ENCODE data around the gene GOLT1A. TPM values are rescaled to one million over a fixed set of nuclear protein-coding genes. Genes with fewer than 3 reads are reported as not detected.

The GOLT1A gene
- total and polyA plus RNA-seq, 2 of the 8 experiments (the other 6 are each of a cell fraction or from before 2014, with no cell fraction given) = 7.5 to 8.5 TPM

GRCh38 chr1:204206121-204206520 is 7.7 kb downstream of the GOLT1A start:
- Histone ChIP-seq H3K4me2 (ENCODE audit: insufficient read depth in 1 of 2, low read depth in 2 of 2, low read length in 2 of 2) (no peak overlapping the region), H3K9me3 (ENCODE audit: insufficient read depth in 2 of 2, low read depth in 1 of 2, low read length in 1 of 2) (no peaks in the 10 kb centered on the region), H4K20me1 (replicated peaks in 1 of 2; ENCODE audit: control insufficient read depth in 1 of 2, insufficient read depth in 2 of 2, low read length in 2 of 2) (peaks cover 0 to 4% of the 10 kb centered on the region in 2 experiments), H3K23ac (ENCODE audit: insufficient read length) (no peak overlapping the region), H2BK12ac (ENCODE audit: low read depth, low read length) (no peak overlapping the region), H2BK20ac (ENCODE audit: low read length) (no peak overlapping the region), H3K9ac (replicated peaks in 1 of 4; ENCODE audit: extremely low read depth in 1 of 4, low read depth in 3 of 4, low read length in 3 of 4) (no peak overlapping the region), H3K36me3 (ENCODE audit: control insufficient read depth in 2 of 4, insufficient read depth in 4 of 4, low read length in 3 of 4) (no peaks in the 10 kb centered on the region), H4K8ac (ENCODE audit: extremely low read depth, insufficient read depth, low read length) (no peak overlapping the region), H2AFZ (ENCODE audit: low read length) (no peak overlapping the region), H3K4me1 (replicated peaks in 1 of 4; ENCODE audit: control insufficient read depth in 3 of 4, insufficient read depth in 4 of 4, low read length in 3 of 4) (peaks cover 0 to 2% (median 2%) of the 10 kb centered on the region in 4 experiments; a peak in 4 of 7 replicates), H3K23me2 (ENCODE audit: low read depth, low read length) (no peaks in the 10 kb centered on the region), H3K18ac (ENCODE audit: extremely low read depth, low read length) (no peak overlapping the region), H3K79me2 (ENCODE audit: control insufficient read depth in 1 of 2, insufficient read depth in 2 of 2, low read length in 2 of 2) (no peaks in the 10 kb centered on the region), H2BK5ac (ENCODE audit: low read depth, low read length) (no peak overlapping the region), H3K14ac (ENCODE audit: insufficient read length) (no peak overlapping the region), H3K56ac (replicated peaks; ENCODE audit: insufficient read length, low read depth, low read length) (no peak overlapping the region), H2BK120ac (replicated peaks; ENCODE audit: low read depth, low read length) (no peak overlapping the region), H4K5ac (ENCODE audit: insufficient read length, low read depth, low read length) (no peak overlapping the region), H3K27ac (ENCODE audit: low read depth, low read length) (no peak overlapping the region), H3K79me1 (ENCODE audit: low read depth, low read length) (peaks cover 3% of the 10 kb centered on the region; the same call in 1 of the 2 replicates), H2BK15ac (ENCODE audit: low read length) (no peak overlapping the region), H4K91ac (replicated peaks; ENCODE audit: insufficient read length, low read length) (no peak overlapping the region), H3K4ac (replicated peaks; ENCODE audit: insufficient read length, low read depth, low read length) (no peak overlapping the region), H3K27me3 (replicated peaks in 1 of 4; ENCODE audit: control insufficient read depth in 3 of 4, extremely low read depth in 1 of 4, insufficient read depth in 3 of 4, low read length in 3 of 4) (no peaks in the 10 kb centered on the region), H3K4me3 (ENCODE audit: extremely low read depth in 1 of 4, insufficient read depth in 2 of 4, low read depth in 3 of 4, low read length in 4 of 4) (no peak overlapping the region), H2AK5ac (ENCODE audit: low read depth, low read length) (no peak overlapping the region)
- ChIA-PET CTCF (ENCODE audit: partially characterized antibody) (interaction anchor here (0.6 to 12.6 kb wide), 31 partner anchors 10 to 335 kb away, joined by 3 to 360 read pairs (median 5); partner anchors contain the start of genes ETNK2, GOLT1A, KISS1 and REN), POLR2A (ENCODE audit: partially characterized antibody) (interaction anchor here (0.7 to 2.0 kb wide), 3 partner anchors 8 to 16 kb away, joined by 3 to 11 read pairs (median 5); partner anchors contain the start of genes GOLT1A and KISS1)
- no peak for FAIRE-seq
- DNase-seq (ENCODE audit: low read depth in 1 of 2, low spot score in 2 of 2) = no peak
- peak in 2 of 3 experiments; percentile 6 to 10; a peak in 1 of 4 replicates for TF ChIP-seq CTCF (IDR thresholded peaks at IDR 0.05; ENCODE audit: control extremely low read depth in 1 of 3, insufficient read depth in 1 of 3, low read depth in 1 of 3, low read length in 3 of 3)
- 0 out of 4 replicates have a peak, but pooled peaks of 1 of the 2 experiments have one; percentile 9 for TF ChIP-seq RAD21 (IDR thresholded peaks at IDR 0.05 in 1 of 2, conservative IDR thresholded peaks at IDR 0.05 in 1 of 2; ENCODE audit: low read depth in 2 of 2, low read length in 2 of 2)
- no peak for TF ChIP-seq POLR2AphosphoS5 (IDR thresholded peaks at IDR 0.05; ENCODE audit: low read depth, low read length)
- 90% methylated on average over 2 of the region's 2 CpGs; no CpG with 5 or more reads in 1 of the 2 experiments for WGBS, 2 experiments (ENCODE audit: extremely low coverage in 1 of 2, insufficient coverage in 1 of 2, insufficient read length in 1 of 2, insufficient replicate concordance in 2 of 2, low coverage in 1 of 2, low lambda C conversion rate in 2 of 2, missing lambda C conversion rate in 1 of 2)
